PC-9 (cell line): ENCODE data around the gene HTRA3. TPM values are rescaled to one million over a fixed set of nuclear protein-coding genes. Genes with fewer than 3 reads are reported as not detected.

Source experiments
- BruUV-seq: library from RNA; stranded (reverse); fragments of 400-500 nt; replicated peaks from 2 replicates; lab custom pipeline; 2021; lab: Mats Ljungman, UMichigan
- CTCF ChIA-PET: fragments of 300-600 bp; sonication (Branson Sonifier 250); formaldehyde crosslinking; loops from one replicate; lab custom pipeline; 2022; ENCODE audit warnings: antibody characterized with exemption; lab: Charles Lee
- POLR2A ChIA-PET: fragments of 300-600 bp; sonication (Branson Sonifier 250); formaldehyde crosslinking; loops from one replicate; lab custom pipeline; 2022; ENCODE audit warnings: antibody characterized with exemption; ENCODE audit not compliant: unreplicated experiment; lab: Charles Lee
- DNase-seq, 2 experiments: peaks; one replicate each; pipeline versions ENCODE4 v3.0.0 to v3.0.0-alpha.2; 2015 to 2022; ENCODE audit warnings: mixed read lengths in 1 of 2
- H2AFZ ChIP-seq: fragments of 200-600 bp; sonication (generic); 2 replicates; pipeline ENCODE4 v1.8.1; 2017; ENCODE audit warnings: antibody characterized with exemption
- H3F3A ChIP-seq: fragments of 200-600 bp; sonication (generic); 2 replicates; pipeline ENCODE4 v1.8.1; 2017; ENCODE audit warnings: antibody characterized with exemption, mild to moderate bottlenecking, low read depth; ENCODE audit not compliant: insufficient read depth
- H3K27ac ChIP-seq: fragments of 200-600 bp; sonication (generic); 2 replicates; pipeline ENCODE4 v1.6.1; 2016; ENCODE audit warnings: mixed run types
- H3K27me3 ChIP-seq: fragments of 200-600 bp; sonication (generic); 2 replicates; pipeline ENCODE4 v1.6.1; 2016; ENCODE audit warnings: low read depth, mixed run types; ENCODE audit not compliant: insufficient read depth
- H3K36me3 ChIP-seq: fragments of 200-600 bp; sonication (generic); 2 replicates; pipeline ENCODE4 v1.6.1; 2016; ENCODE audit warnings: low read depth, mixed run types
- H3K4me1 ChIP-seq: fragments of 200-600 bp; sonication (generic); replicated peaks from 2 replicates; pipeline ENCODE4 v1.6.1; 2016; ENCODE audit warnings: mixed run types; ENCODE audit not compliant: insufficient read depth
- H3K4me2 ChIP-seq: fragments of 200-600 bp; sonication (generic); 2 replicates; pipeline ENCODE4 v1.6.1; 2017; ENCODE audit warnings: mixed run types
- H3K4me3 ChIP-seq: fragments of 200-600 bp; sonication (generic); 2 replicates; pipeline ENCODE4 v1.6.1; 2016; ENCODE audit warnings: mixed run types
- H3K79me2 ChIP-seq: fragments of 200-600 bp; sonication (generic); 2 replicates; pipeline ENCODE4 v1.6.1; 2017; ENCODE audit warnings: low read depth, mixed run types
- H3K9me2 ChIP-seq: fragments of 200-600 bp; sonication (generic); 2 replicates; pipeline ENCODE4 v1.8.1; 2017; ENCODE audit warnings: mild to moderate bottlenecking; ENCODE audit not compliant: insufficient read depth
- H3K9me3 ChIP-seq: fragments of 200-600 bp; sonication (generic); 2 replicates; pipeline ENCODE4 v1.8.1; 2016; ENCODE audit warnings: low read depth; ENCODE audit not compliant: insufficient read depth
- H4K20me1 ChIP-seq: fragments of 200-600 bp; sonication (generic); 2 replicates; pipeline ENCODE4 v1.8.1; 2017; ENCODE audit not compliant: insufficient read depth
- EZH2 ChIP-seq: fragments of 200-600 bp; sonication (generic); IDR thresholded peaks from 2 replicates; pipeline ENCODE4 v1.8.0; 2017; ENCODE audit warnings: antibody characterized with exemption, low read depth
- intact Hi-C: fragments of 100-400 bp; cut with micrococcal nuclease; formaldehyde crosslinking; loops from one replicate; pipeline ENCODE4 v1.10.0; 2022; ENCODE audit not compliant: unreplicated experiment
- total RNA-seq: library from RNA; stranded (reverse); gene quantifications from 2 replicates; pipeline ENCODE4 v1.2.3, GENCODE V29; 2021
- TF ChIP-seq, protein P1 (sequence below): fragments of 200-600 bp; sonication (generic); conservative IDR thresholded peaks from 2 replicates; pipeline ENCODE4 v1.6.1; 2017; ENCODE audit warnings: mixed run types, antibody characterized with exemption, mild to moderate bottlenecking, moderate library complexity

The HTRA3 gene
- total RNA-seq, 1 experiment from 2014 or later: 14.1 TPM

DNA sequence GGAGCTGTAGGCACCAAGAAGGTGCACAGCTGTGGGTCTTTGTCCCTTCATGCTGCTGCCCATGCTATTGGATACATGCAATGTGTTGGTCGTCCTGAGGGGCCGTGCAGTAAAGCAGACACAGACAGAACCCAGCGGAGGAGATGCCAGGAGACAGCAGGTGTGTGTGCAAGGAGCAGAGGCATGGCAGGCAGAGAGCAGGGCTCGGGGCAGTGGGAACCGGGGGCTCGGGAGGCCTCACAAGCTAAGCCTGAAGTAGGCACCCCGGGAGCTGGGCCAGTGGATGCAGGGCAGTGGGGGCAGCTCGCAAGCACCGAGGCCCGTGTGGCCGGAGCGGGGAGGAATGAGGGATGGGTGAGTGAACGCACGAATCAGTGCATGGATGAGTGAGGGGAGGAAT lies 13.2 kb downstream of the HTRA3 start:
- H3K9me3 ChIP-seq: no peaks in the 10 kb centered on the region
- H3K9me2 ChIP-seq: no peaks in the 10 kb centered on the region
- BruUV-seq: no TSS peak
- no peak overlapping the region for H2AFZ ChIP-seq
- H3K4me1 ChIP-seq: no peaks in the 10 kb centered on the region
- no peaks in the 10 kb centered on the region for H3K27me3 ChIP-seq
- H4K20me1 ChIP-seq: no peaks in the 10 kb centered on the region
- no peak overlapping the region for H3K27ac ChIP-seq
- H3F3A ChIP-seq: no peaks in the 10 kb centered on the region
- no peaks in the 10 kb centered on the region for H3K79me2 ChIP-seq
- no peak for DNase-seq
- POLR2A ChIA-PET: no interaction called here
- no peak for TF ChIP-seq EZH2
- TF ChIP-seq, protein P1, sequence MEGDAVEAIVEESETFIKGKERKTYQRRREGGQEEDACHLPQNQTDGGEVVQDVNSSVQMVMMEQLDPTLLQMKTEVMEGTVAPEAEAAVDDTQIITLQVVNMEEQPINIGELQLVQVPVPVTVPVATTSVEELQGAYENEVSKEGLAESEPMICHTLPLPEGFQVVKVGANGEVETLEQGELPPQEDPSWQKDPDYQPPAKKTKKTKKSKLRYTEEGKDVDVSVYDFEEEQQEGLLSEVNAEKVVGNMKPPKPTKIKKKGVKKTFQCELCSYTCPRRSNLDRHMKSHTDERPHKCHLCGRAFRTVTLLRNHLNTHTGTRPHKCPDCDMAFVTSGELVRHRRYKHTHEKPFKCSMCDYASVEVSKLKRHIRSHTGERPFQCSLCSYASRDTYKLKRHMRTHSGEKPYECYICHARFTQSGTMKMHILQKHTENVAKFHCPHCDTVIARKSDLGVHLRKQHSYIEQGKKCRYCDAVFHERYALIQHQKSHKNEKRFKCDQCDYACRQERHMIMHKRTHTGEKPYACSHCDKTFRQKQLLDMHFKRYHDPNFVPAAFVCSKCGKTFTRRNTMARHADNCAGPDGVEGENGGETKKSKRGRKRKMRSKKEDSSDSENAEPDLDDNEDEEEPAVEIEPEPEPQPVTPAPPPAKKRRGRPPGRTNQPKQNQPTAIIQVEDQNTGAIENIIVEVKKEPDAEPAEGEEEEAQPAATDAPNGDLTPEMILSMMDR: no peak
- no peak overlapping the region for H3K4me2 ChIP-seq
- no peak overlapping the region for H3K4me3 ChIP-seq
- intact Hi-C loops: no loop called here
- no peaks in the 10 kb centered on the region for H3K36me3 ChIP-seq
- CTCF ChIA-PET: no interaction called here

DNA sequence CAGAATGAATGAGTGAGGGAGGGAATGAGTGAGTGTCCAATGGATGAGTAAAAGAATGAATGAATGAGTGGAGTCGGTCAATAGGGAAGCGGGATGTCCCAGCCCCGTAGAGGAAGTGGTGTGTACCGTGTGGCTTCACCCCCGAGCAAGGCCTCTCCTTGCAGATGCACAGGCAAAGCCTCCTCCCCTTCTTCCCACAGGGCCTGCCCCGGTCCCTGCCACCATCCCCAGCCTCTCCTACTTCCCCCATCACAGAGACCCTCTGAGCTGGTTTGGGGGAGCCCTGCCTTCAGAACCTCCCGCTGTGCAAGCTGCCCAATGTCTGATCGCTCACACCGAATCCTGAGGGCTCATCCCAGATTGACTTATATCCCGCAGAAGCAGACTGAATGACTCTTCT lies 13.6 kb downstream of the HTRA3 start:
- H3K4me2 ChIP-seq: no peak overlapping the region
- H3K27ac ChIP-seq: no peak overlapping the region
- no peak overlapping the region for H3K4me3 ChIP-seq
- POLR2A ChIA-PET: no interaction called here
- H3K27me3 ChIP-seq: no peaks in the 10 kb centered on the region
- H3K4me1 ChIP-seq: no peaks in the 10 kb centered on the region
- no peaks in the 10 kb centered on the region for H3K79me2 ChIP-seq
- DNase-seq: no peak
- no peaks in the 10 kb centered on the region for H3F3A ChIP-seq
- no peaks in the 10 kb centered on the region for H3K9me2 ChIP-seq
- no peak for TF ChIP-seq EZH2
- TF ChIP-seq, protein P1: no peak
- H2AFZ ChIP-seq: no peak overlapping the region
- H3K9me3 ChIP-seq: no peaks in the 10 kb centered on the region
- BruUV-seq: no TSS peak
- H3K36me3 ChIP-seq: no peaks in the 10 kb centered on the region
- CTCF ChIA-PET: no interaction called here
- intact Hi-C loops: no loop called here
- no peaks in the 10 kb centered on the region for H4K20me1 ChIP-seq

DNA sequence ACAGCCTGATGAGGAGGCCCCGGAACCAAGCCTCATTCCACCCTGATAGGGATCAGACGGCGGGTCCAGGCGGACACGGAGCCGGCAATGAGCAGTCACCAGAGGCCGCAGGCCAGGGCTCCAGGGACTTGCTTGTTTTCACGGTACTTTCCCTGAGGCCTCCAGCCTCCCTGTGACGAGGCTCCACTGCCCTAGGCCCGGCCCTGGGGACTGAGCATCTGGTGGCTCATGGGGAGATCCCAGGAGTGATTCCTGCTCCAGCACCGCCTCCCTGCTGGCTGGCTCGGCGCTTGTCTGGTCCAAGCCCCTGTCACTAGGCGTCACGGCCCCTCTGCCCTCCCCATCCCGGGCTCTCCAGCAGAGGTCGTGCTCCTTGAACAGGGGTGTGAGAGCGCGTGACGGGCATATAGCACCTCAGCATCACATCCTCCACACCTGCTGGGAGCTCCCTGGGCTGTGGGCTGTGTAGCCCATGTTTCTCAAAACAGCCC lies 14.1 kb downstream of the HTRA3 start:
- H4K20me1 ChIP-seq: no peaks in the 10 kb centered on the region
- H3K36me3 ChIP-seq: no peaks in the 10 kb centered on the region
- no peak overlapping the region for H3K4me3 ChIP-seq
- H3K9me2 ChIP-seq: no peaks in the 10 kb centered on the region
- no peaks in the 10 kb centered on the region for H3K4me1 ChIP-seq
- no TSS peak for BruUV-seq
- no peak for DNase-seq
- H3K4me2 ChIP-seq: no peak overlapping the region
- H3F3A ChIP-seq: no peaks in the 10 kb centered on the region
- H3K27ac ChIP-seq: no peak overlapping the region
- intact Hi-C loops: no loop called here
- no peak for TF ChIP-seq EZH2
- TF ChIP-seq, protein P1: no peak
- no peaks in the 10 kb centered on the region for H3K27me3 ChIP-seq
- no peaks in the 10 kb centered on the region for H3K9me3 ChIP-seq
- no peaks in the 10 kb centered on the region for H3K79me2 ChIP-seq
- POLR2A ChIA-PET: no interaction called here
- CTCF ChIA-PET: no interaction called here
- H2AFZ ChIP-seq: no peak overlapping the region
